Cardiac muscle cell (in vitro differentiated cells and primary cell): ENCODE measurements around the gene CTBP2. TPM values are rescaled to one million over a fixed set of nuclear protein-coding genes. Genes with fewer than 3 reads are reported as not detected.

Source experiments
- DNase-seq, 2 donors: peaks; one replicate each; pipeline versions ENCODE4 v3.0.0 to v3.0.0-alpha.2; 2010 to 2017; ENCODE audit warnings: low read depth in 1 of 2, low spot score in 1 of 2
- H3K27ac ChIP-seq: fragments of 200-600 bp; sonication (generic); 2 replicates; pipeline ENCODE4 v1.5.1; 2016
- H3K27me3 ChIP-seq: fragments of 200-600 bp; sonication (generic); 2 replicates; pipeline ENCODE4 v1.6.0; 2016; ENCODE audit warnings: control low read depth
- H3K36me3 ChIP-seq: fragments of 200-600 bp; sonication (generic); 2 replicates; pipeline ENCODE4 v1.5.1; 2016; ENCODE audit warnings: control low read depth
- H3K4me1 ChIP-seq: fragments of 200-600 bp; sonication (generic); 2 replicates; pipeline ENCODE4 v1.8.1; 2017; ENCODE audit warnings: low read depth, mild to moderate bottlenecking, mixed run types
- H3K4me3 ChIP-seq: fragments of 200-600 bp; sonication (generic); 2 replicates; pipeline ENCODE4 v1.5.1; 2016; ENCODE audit warnings: mild to moderate bottlenecking
- H3K9me3 ChIP-seq: fragments of 200-600 bp; sonication (generic); 2 replicates; pipeline ENCODE4 v1.5.1; 2017; ENCODE audit warnings: low read depth, mild to moderate bottlenecking, control low read depth
- polyA plus RNA-seq: library from polyadenylated mRNA; unstranded; fragments of >200 nt; fragmentation: Nextera tagmentation; extraction: Ambion mirVana; gene quantifications from 2 replicates; pipeline ENCODE4 v1.2.1, GENCODE V29; 2016
- total RNA-seq: library from RNA; depleted of rRNA; stranded (reverse); fragments of >200 nt; gene quantifications from 2 replicates; pipeline ENCODE4 v1.2.3, GENCODE V29; 2016
- TF ChIP-seq, protein P1 (sequence below): IDR thresholded peaks from 2 replicates; pipeline ENCODE4 v1.5.1; 2012; ENCODE audit warnings: low read depth, mild to moderate bottlenecking, low read length

The CTBP2 gene
- total and polyA plus RNA-seq, 2 experiments from 2014 or later = 67.4 to 74.5 TPM

DNA sequence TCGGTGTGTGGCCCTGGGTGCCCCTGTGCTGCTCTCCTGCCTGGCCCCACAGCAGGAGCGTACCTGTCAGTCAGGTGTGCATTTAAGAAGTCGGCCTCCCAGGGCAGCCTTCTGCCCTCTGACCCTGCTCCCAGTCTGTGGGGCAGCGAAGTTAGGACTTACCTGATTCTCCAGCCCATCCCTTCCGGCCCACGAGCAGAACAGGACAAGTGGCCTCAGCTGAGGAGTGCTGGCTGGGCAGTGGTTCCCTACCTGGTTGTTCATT lies 24.7 kb downstream of the CTBP2 start:
- DNase-seq = no peak
- no peaks in the 10 kb centered on the region for H3K36me3 ChIP-seq
- H3K4me3 ChIP-seq = no peak overlapping the region
- peaks cover 27% of the 10 kb centered on the region for H3K4me1 ChIP-seq
- TF ChIP-seq, protein P1, sequence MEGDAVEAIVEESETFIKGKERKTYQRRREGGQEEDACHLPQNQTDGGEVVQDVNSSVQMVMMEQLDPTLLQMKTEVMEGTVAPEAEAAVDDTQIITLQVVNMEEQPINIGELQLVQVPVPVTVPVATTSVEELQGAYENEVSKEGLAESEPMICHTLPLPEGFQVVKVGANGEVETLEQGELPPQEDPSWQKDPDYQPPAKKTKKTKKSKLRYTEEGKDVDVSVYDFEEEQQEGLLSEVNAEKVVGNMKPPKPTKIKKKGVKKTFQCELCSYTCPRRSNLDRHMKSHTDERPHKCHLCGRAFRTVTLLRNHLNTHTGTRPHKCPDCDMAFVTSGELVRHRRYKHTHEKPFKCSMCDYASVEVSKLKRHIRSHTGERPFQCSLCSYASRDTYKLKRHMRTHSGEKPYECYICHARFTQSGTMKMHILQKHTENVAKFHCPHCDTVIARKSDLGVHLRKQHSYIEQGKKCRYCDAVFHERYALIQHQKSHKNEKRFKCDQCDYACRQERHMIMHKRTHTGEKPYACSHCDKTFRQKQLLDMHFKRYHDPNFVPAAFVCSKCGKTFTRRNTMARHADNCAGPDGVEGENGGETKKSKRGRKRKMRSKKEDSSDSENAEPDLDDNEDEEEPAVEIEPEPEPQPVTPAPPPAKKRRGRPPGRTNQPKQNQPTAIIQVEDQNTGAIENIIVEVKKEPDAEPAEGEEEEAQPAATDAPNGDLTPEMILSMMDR = no peak
- no peaks in the 10 kb centered on the region for H3K9me3 ChIP-seq
- H3K27ac ChIP-seq = no peak overlapping the region
- H3K27me3 ChIP-seq = no peaks in the 10 kb centered on the region

DNA sequence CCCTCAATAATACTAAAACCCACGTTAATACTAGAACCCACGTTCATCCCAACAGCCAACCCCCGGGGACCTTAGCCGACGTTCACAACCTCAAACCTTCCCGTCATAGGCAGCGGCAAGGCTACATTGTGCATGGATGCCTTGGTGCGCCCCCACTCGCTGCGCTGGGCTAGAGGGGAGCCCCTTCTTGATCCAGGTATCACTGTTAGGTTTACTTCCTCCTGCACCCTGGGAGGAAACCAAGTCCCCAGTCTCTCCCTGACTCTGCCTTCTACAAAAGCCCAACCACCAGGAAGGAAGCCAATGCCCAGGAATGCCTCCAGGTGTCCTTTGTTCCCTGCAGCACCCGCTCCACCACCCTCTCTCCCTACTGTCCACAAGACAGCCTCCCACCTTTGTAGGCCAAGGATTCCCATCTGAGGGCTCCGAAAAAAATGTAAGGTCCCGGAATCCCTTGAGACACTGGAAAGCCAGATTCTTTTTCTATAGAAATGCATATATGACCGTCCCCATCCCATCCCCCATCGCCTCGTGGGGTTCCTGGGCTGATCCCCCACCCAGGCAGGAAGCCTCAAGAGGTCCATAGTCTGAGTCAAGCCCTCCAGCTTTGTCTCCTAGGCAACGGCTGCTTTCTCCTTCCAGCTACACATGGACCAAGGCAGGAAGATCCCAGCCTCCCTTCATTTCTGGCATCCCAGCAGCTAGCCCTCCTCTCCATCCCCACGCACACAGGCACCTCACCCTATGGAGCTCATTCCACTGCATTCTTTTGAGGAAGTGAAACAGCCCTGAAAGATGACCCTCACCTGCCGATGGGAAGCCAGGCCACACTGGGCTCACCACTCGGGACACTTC lies 25.2 kb downstream of the CTBP2 start:
- Histone ChIP-seq H3K4me3 (no peak overlapping the region), H3K27me3 (no peaks in the 10 kb centered on the region), H3K27ac (no peak overlapping the region), H3K4me1 (peaks cover 27% of the 10 kb centered on the region), H3K36me3 (no peaks in the 10 kb centered on the region), H3K9me3 (no peaks in the 10 kb centered on the region)
- TF ChIP-seq, protein P1 = no peak
- no peak for DNase-seq

DNA sequence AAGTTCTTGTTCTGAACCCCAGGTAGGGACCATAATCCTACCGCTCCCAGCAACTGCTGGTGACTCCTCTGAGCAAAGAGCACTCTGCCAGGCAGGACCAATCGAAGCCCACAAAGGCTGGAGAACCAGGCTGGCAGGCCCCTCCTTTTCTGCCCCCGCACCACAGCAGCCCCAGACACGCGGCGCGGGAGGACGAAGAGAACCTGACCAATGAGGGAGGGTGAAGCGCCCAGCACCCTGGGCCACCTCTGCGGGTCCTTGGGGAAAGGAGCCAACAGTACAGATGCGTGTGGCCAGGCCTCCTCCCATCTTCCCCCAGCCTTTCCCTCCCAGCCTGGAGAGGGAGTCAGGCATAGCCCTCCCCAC lies 25.9 kb downstream of the CTBP2 start:
- H3K36me3 ChIP-seq = no peaks in the 10 kb centered on the region
- TF ChIP-seq, protein P1 = no peak

DNA sequence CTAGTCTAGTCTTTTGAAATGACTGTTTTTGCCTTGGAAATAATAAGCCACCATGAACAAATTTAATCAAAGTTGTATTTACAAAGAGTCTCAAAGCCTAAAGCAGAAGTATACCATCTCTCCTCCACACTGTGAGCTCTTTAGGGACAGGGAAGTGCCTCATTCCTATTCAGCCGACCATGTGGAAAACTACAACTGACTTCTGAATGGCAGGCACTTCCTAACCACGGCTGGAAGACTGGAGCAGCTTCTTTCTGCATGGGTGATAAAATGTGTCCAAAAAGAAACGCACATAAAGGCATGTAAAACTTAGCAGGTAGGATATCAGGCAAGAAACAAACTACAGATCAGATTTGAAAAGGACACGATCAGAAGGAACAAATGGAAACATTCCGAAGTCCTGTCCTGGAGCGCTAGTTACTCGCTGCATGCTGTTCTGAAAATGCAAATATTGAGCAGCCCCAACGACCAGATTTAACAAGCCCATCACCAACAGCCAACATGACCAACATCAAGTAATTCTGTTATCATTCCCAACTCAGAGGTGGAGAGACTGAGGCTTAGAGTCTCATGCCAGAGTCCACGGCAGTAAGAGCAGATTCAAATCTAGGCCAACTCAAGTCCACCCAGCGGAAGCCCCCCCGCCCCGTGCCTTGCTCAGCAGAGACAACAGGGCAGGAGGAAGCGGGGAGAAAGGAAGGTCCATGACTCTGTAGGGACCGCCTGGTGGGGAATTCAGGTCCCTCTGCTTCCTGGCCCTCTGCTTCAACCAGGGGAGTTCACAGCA lies 26.5 kb downstream of the CTBP2 start:
- peaks cover 2% of the 10 kb centered on the region for H3K36me3 ChIP-seq
- peak overlapping the region; percentile 5 for H3K27ac ChIP-seq
- DNase-seq = no peak
- H3K27me3 ChIP-seq = no peaks in the 10 kb centered on the region
- TF ChIP-seq, protein P1 = no peak
- H3K4me1 ChIP-seq = peaks cover 26% of the 10 kb centered on the region
- H3K4me3 ChIP-seq = no peak overlapping the region
- no peaks in the 10 kb centered on the region for H3K9me3 ChIP-seq

More for the DNA sequence above, 25.9 kb downstream of the CTBP2 start:
- Histone ChIP-seq H3K9me3 (no peaks in the 10 kb centered on the region), H3K27ac (no peak overlapping the region), H3K4me1 (peaks cover 27% of the 10 kb centered on the region), H3K27me3 (no peaks in the 10 kb centered on the region), H3K4me3 (no peak overlapping the region)
- no peak for DNase-seq

DNA sequence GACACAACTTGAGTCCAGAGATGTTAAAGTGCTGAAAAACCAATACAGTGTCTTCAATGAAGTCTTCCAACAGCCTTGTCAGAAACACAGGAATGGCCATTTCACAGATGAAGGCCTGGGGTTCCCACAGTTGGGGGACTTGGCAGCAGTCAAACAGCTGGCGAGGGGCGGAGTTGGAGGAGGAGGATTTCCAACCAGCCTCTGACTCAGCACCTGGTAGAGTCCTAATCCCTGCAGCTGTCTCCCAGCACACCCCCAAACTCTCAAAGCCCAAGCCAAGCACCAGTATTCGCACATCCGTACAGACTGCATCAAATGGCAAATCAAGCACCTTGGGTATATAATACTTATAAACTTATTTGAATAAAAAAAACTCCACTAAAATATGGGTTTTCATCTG lies 28.0 kb downstream of the CTBP2 start:
- Histone ChIP-seq H3K4me1 (peaks cover 10% of the 10 kb centered on the region), H3K4me3 (no peak overlapping the region), H3K36me3 (peaks cover 3% of the 10 kb centered on the region), H3K27ac (no peak overlapping the region), H3K27me3 (no peaks in the 10 kb centered on the region), H3K9me3 (no peaks in the 10 kb centered on the region)
- no peak for DNase-seq
- TF ChIP-seq, protein P1 = no peak
